Measurements from ENCODE around the gene WWOX.

The WWOX gene

DNA sequence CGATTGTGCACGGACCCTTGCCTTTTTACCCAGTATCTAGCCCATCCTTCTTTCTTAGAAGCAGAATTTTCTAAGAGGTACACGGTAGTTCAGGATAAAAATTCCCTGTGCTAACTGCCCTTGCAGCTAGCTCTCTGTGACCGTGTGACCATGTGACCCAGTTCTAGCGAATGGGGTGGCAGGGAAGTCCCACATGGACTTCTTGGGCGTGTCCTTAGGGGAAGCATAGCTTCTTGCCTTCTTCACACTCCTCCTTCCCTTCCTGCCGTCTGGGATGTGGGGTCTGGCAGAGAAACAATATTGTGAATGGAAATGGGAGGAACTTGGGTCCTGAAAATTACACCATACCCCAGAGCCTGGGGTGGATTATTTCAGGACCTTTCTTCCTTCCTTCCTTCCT, 830.4 kb downstream of the WWOX start:
- DNase-seq (ENCODE audit: extremely low read depth, low read depth), result no peak
- TF ChIP-seq, protein P1, sequence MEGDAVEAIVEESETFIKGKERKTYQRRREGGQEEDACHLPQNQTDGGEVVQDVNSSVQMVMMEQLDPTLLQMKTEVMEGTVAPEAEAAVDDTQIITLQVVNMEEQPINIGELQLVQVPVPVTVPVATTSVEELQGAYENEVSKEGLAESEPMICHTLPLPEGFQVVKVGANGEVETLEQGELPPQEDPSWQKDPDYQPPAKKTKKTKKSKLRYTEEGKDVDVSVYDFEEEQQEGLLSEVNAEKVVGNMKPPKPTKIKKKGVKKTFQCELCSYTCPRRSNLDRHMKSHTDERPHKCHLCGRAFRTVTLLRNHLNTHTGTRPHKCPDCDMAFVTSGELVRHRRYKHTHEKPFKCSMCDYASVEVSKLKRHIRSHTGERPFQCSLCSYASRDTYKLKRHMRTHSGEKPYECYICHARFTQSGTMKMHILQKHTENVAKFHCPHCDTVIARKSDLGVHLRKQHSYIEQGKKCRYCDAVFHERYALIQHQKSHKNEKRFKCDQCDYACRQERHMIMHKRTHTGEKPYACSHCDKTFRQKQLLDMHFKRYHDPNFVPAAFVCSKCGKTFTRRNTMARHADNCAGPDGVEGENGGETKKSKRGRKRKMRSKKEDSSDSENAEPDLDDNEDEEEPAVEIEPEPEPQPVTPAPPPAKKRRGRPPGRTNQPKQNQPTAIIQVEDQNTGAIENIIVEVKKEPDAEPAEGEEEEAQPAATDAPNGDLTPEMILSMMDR (IDR thresholded peaks at IDR 0.05; ENCODE audit: low read depth, low read length), result no peak

DNA sequence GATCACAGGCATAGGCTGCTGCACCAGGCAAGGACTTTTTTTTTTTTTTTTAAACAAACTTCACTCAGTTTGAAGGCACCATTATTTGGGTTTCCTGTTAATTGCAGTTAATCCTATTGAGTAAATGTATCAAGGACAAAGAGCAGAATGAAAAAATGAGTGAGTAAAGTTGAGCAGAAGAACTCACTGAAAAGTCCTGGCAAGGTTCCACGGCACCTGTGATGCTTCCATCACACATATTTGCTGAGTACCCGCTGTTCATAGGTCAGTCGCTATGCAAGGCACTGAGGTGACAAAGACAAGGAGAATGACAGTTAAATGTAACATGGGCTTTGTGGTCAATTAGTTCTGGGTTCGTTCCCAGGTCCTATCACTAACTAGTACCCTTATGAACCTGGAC, 831.1 kb downstream of the WWOX start:
- DNase-seq (ENCODE audit: extremely low read depth, low read depth), result no peak
- TF ChIP-seq, protein P1 (IDR thresholded peaks at IDR 0.05; ENCODE audit: low read depth, low read length), result no peak

DNA sequence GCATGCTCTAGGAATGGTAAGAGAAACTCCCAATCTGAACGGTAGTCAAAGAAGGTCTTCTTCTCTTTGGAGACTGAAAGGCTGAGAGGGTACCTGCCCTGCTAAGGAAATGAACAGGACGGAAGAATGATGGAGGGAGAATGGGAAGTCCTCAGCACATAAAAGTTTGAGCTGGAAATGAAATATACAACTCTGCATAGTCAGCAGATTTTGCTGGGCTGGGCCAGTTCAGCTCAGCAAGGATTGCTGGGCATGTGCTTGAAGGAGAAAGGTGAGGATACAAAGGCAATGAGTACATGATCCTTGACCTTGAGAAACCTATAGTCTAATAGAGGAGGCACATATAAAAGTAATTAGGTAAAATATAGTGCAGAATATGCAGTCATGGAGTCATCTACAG, 831.8 kb downstream of the WWOX start:
- no peak for DNase-seq (ENCODE audit: extremely low read depth, low read depth)
- TF ChIP-seq, protein P1 (IDR thresholded peaks at IDR 0.05; ENCODE audit: low read depth, low read length), result no peak

DNA sequence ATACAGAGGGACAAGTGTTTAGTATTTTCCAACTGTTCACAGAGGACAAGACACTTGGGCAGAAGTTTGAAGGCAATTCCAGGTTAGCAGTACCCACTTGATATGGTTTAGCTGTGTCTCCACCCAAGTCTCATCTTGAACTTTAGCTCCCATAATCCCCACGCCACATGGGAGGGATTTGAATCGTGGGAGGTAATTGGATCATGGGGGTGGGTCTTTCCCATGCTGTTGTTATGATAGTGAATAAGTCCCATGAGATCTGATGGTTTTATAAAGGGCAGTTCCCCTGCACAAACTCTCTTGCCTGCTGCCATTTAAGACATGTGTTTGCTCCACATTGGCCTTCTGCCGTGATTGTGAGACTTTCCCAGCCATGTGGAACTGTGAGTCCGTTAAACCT, 832.2 kb downstream of the WWOX start:
- DNase-seq (ENCODE audit: extremely low read depth, low read depth), result no peak
- TF ChIP-seq, protein P1 (IDR thresholded peaks at IDR 0.05; ENCODE audit: low read depth, low read length), result no peak

DNA sequence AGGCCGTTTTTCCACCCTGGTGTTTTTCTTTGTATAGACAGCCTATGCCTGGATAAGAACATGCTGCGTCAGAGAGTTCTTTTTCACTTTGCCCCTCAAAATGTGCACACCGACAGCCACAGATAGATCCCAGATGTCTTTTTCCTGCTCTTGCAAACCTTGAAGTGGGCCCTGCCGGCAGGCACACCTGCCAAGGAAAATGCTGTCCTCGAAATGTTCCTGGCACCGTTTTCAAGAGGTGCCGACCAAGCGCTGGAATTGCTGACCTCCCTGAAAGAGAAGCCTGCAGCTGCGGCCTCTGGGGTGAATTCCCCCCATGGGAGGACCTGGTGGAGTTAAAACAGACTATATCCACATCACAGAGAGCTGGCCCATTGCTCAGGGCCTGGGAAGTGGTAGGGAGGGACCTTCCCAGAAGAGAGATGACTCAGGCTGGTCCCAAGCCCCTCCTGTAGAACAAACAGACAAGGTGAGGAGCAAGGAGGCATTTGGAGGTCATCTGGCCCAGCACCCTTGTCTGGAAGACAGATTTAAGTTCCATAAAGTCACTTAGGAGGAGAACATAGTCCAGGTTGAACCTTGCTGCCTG, 833.0 kb downstream of the WWOX start:
- TF ChIP-seq, protein P1 (IDR thresholded peaks at IDR 0.05; ENCODE audit: low read depth, low read length), result no peak
- no peak for DNase-seq (ENCODE audit: extremely low read depth, low read depth)

DNA sequence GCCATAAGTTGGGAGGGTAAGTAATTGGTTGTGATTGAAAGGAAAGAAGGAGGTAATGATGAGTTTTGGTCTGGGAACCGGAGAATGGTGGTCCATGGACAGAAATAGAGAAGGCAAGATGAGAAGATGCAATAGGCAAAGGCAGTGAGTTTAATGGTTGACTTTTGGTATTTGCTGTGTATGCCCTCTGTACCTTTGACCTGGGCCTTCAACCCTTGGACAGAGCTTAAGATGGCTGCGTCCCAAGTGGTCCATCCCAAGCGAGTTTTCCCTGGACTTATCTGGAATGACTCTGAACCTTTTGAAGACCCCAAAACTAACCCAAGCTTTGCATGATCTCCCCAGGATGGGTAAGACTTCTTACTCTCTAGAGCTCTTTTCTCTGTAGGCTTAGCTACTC, 836.6 kb downstream of the WWOX start:
- TF ChIP-seq, protein P1 (IDR thresholded peaks at IDR 0.05; ENCODE audit: low read depth, low read length), result no peak
- DNase-seq (ENCODE audit: extremely low read depth, low read depth), result no peak

DNA sequence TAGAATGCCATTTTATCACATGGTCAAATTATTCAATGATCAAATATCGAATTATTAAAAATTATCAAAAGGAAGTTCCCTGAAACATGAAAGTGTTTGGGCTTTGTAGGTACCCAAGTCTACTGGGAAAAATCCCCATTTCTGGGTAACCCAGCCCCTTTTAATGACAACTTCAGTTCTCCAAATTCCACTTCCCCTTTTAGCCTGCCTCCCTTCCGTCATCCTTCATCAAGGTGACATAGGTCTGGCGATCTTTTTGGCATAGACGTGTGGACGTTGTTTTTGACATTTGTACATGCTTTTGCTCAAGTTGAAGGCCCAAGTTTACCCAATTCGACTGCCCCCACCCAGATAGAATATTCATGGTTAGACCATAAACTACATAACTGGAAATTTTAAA, 840.1 kb downstream of the WWOX start:
- DNase-seq (ENCODE audit: extremely low read depth, low read depth), result no peak
- TF ChIP-seq, protein P1 (IDR thresholded peaks at IDR 0.05; ENCODE audit: low read depth, low read length), result no peak
